Calu3 (cell line): ENCODE measurements around the gene DGKZ. TPM values are rescaled to one million over a fixed set of nuclear protein-coding genes. Genes with fewer than 3 reads are reported as not detected.

Experiments used
- BruUV-seq: library from RNA; stranded (reverse); fragments of 400-500 nt; replicated peaks from 2 replicates; lab custom pipeline; 2021; lab: Mats Ljungman, UMichigan
- CTCF ChIA-PET: fragments of 300-600 bp; sonication (Branson Sonifier 250); formaldehyde crosslinking; loops from one replicate; lab custom pipeline; 2022; ENCODE audit warnings: antibody characterized with exemption; lab: Charles Lee
- DNase-seq: peaks from one replicate; pipeline ENCODE4 v3.0.0; 2022
- H3K27ac Mint-ChIP-seq: one replicate; pipeline ENCODE4 v1.8.0; 2022; ENCODE audit warnings: mixed read lengths; ENCODE audit not compliant: unreplicated experiment
- H3K27me3 Mint-ChIP-seq: one replicate; pipeline ENCODE4 v1.8.0; 2022; ENCODE audit warnings: mixed read lengths; ENCODE audit not compliant: unreplicated experiment
- H3K36me3 Mint-ChIP-seq: one replicate; pipeline ENCODE4 v1.8.0; 2022; ENCODE audit warnings: mild to moderate bottlenecking, moderate library complexity, mixed read lengths; ENCODE audit not compliant: insufficient read depth, unreplicated experiment
- H3K4me1 Mint-ChIP-seq: one replicate; pipeline ENCODE4 v1.8.0; 2022; ENCODE audit warnings: mild to moderate bottlenecking, low read depth, mixed read lengths; ENCODE audit not compliant: unreplicated experiment
- H3K4me3 Mint-ChIP-seq: one replicate; pipeline ENCODE4 v1.8.0; 2022; ENCODE audit warnings: mild to moderate bottlenecking, low read depth, moderate library complexity, mixed read lengths; ENCODE audit not compliant: unreplicated experiment
- H3K9me3 Mint-ChIP-seq: one replicate; pipeline ENCODE4 v1.8.0; 2022; ENCODE audit warnings: low read depth, mixed read lengths; ENCODE audit not compliant: unreplicated experiment
- intact Hi-C: fragments of 100-400 bp; cut with micrococcal nuclease; formaldehyde crosslinking; loops from one replicate; pipeline ENCODE4 v1.10.0; 2022; ENCODE audit not compliant: unreplicated experiment
- total RNA-seq: library from RNA; stranded (reverse); gene quantifications from 2 replicates; pipeline ENCODE4 v1.2.3, GENCODE V29; 2022
- TF ChIP-seq, protein P1 (sequence below): fragments of 200-600 bp; IDR thresholded peaks from one replicate; pipeline ENCODE4 v1.8.0; 2022; ENCODE audit warnings: antibody characterized with exemption; ENCODE audit not compliant: unreplicated experiment

DGKZ gene
- total RNA-seq, 1 experiment from 2014 or later: 38.0 TPM

DNA sequence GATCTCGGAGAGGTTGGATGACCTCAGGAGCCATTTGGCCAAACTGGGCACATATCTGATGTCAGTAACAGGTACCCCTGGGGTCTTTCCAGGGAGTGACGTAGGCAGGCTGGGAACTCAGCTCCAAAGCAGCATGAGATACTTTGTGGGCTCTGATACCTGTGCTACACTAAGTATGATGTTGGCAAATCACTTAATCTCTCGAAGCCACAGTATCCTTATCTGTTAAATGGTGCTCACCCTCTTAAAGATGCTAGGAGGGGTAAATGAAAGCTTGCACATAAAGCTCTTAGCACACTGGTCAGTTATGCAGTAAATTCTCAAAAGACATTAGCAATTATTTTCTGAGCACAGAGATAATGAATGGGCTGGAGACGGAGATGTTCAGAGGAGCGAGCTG lies 17.1 kb upstream of the DGKZ start:
- Mint-ChIP-seq H3K27me3 (peaks cover 95% of the 10 kb centered on the region), H3K36me3 (no peaks in the 10 kb centered on the region), H3K9me3 (no peaks in the 10 kb centered on the region), H3K4me1 (peaks cover 8% of the 10 kb centered on the region), H3K27ac (no peak overlapping the region), H3K4me3 (no peak overlapping the region)
- TF ChIP-seq, protein P1, sequence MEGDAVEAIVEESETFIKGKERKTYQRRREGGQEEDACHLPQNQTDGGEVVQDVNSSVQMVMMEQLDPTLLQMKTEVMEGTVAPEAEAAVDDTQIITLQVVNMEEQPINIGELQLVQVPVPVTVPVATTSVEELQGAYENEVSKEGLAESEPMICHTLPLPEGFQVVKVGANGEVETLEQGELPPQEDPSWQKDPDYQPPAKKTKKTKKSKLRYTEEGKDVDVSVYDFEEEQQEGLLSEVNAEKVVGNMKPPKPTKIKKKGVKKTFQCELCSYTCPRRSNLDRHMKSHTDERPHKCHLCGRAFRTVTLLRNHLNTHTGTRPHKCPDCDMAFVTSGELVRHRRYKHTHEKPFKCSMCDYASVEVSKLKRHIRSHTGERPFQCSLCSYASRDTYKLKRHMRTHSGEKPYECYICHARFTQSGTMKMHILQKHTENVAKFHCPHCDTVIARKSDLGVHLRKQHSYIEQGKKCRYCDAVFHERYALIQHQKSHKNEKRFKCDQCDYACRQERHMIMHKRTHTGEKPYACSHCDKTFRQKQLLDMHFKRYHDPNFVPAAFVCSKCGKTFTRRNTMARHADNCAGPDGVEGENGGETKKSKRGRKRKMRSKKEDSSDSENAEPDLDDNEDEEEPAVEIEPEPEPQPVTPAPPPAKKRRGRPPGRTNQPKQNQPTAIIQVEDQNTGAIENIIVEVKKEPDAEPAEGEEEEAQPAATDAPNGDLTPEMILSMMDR: no peak
- no TSS peak for BruUV-seq
- no peak for DNase-seq
- intact Hi-C loops: no loop called here
- CTCF ChIA-PET: interaction anchor here (1.2 kb wide), 2 partner anchors 12 to 87 kb away, joined by 3 read pairs; no protein-coding TSS in a partner anchor

DNA sequence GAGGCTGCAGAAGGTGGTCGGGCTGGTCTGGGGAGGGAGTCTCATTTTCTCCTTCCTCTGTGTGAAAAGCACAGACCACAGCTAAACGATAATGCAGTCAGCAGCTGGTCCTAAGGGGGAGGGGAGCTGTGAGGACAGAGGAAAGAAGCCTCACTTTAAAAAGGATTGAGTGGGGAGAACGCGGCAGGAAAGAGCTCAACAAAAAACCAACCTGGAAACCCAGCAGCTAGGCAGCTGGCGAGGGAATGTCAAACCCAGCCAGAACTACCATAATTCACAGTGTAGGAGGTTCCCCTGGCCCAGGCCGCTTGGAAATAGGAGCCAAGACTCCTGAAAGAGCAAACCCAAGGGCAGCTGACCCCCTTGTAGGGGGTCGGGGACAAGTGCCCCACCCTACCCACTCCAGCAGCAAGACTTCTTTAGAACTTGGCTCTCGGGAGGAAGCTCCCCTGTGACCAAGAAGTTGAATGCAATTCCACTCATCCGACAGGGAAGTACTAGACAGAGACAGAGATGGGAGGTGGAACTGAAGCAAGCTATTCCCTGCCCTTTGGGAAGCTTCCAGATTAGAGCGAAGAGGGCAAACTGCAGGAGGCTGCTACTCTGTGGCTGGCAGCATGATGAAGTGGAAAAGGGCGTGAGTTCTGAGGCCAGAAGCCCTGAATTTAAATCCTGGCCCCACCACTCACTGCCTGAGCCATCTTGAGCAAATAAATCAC lies 16.5 kb upstream of the DGKZ start:
- H3K4me3 Mint-ChIP-seq: no peak overlapping the region

DNA sequence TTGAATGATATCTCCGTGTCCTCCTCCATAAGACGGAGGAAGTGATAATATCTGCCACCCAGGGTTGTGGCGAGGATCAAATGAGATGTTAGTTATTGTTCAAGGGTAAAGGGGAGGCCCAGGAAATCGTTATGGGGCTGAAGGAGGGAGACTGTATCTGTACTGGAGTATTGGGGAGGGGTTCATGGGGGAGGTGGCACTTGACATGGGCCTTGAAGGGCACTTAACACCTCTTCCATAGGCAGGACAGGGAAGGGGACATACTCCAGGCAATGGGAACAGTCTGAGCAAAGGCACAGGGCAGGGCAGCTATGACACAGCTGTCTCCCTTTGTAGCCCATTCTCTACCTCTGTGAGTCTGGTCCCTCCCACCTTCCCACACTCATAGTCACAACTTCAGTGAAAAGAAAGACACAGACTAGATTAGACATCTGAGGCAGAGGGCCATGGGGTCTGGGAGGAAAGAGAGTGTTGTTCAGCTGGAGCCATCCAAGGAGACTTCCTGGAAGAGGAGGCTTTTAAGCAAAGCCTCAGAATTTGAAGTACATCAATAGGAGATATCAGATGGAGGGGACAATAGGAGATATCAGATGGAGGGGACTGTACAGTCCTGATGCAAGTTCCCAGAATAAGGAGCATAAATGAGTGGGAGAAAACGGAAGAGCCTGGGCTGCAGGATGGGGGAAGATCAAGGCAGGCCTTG lies 15.8 kb upstream of the DGKZ start:
- BruUV-seq: no TSS peak
- CTCF ChIA-PET: no interaction called here
- Mint-ChIP-seq H3K27me3 (peaks cover 95% of the 10 kb centered on the region), H3K36me3 (no peaks in the 10 kb centered on the region), H3K9me3 (no peaks in the 10 kb centered on the region), H3K27ac (no peak overlapping the region), H3K4me1 (peaks cover 14% of the 10 kb centered on the region), H3K4me3 (no peak overlapping the region)
- intact Hi-C loops: no loop called here
- TF ChIP-seq, protein P1: no peak
- DNase-seq: no peak

More for the DNA sequence above, 16.5 kb upstream of the DGKZ start:
- no peak for DNase-seq
- TF ChIP-seq, protein P1: no peak
- peaks cover 95% of the 10 kb centered on the region for H3K27me3 Mint-ChIP-seq
- intact Hi-C loops: no loop called here
- no peaks in the 10 kb centered on the region for H3K9me3 Mint-ChIP-seq
- no peak overlapping the region for H3K27ac Mint-ChIP-seq
- no TSS peak for BruUV-seq
- CTCF ChIA-PET: interaction anchor here (1.2 kb wide), 2 partner anchors 12 to 87 kb away, joined by 3 read pairs; no protein-coding TSS in a partner anchor
- H3K4me1 Mint-ChIP-seq: peaks cover 10% of the 10 kb centered on the region
- H3K36me3 Mint-ChIP-seq: no peaks in the 10 kb centered on the region

DNA sequence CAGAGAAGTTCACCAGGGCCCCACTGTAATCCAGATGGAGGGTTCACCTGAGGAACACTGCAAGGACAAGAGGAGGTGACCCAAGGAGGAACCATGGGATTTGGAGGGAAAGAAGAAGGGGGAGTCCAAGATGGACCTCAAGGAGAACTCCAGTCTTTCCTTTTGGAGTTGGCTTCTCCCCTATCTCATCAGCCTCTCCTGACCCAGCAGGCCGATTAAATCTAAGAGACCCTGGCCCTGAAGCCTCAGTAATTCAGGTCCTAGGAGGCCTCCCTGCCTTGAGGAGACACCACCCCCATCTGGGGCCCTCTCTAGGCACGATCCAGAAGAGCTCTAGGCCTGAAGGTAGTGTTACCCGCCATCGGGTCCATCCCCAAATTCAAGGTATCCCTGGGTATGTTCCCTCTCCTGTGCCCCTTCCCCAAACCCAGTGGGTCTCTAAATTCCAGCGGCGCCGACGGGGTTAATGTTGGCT lies 15.1 kb upstream of the DGKZ start:
- peak overlapping the region; percentile 39 for H3K4me3 Mint-ChIP-seq
- no peak for DNase-seq
- CTCF ChIA-PET: no interaction called here

More for the DNA sequence above, 15.1 kb upstream of the DGKZ start:
- no peaks in the 10 kb centered on the region for H3K9me3 Mint-ChIP-seq
- intact Hi-C loops: no loop called here
- no peak overlapping the region for H3K27ac Mint-ChIP-seq
- H3K27me3 Mint-ChIP-seq: peaks cover 91% of the 10 kb centered on the region
- TF ChIP-seq, protein P1: no peak
- H3K36me3 Mint-ChIP-seq: no peaks in the 10 kb centered on the region
- H3K4me1 Mint-ChIP-seq: peaks cover 8% of the 10 kb centered on the region
- no TSS peak for BruUV-seq
